ENCODE data around the gene TMEM163. TPM values are rescaled to one million over a fixed set of nuclear protein-coding genes. Genes with fewer than 3 reads are reported as not detected.

The TMEM163 gene
- total RNA-seq, 1 donor = not detected

DNA sequence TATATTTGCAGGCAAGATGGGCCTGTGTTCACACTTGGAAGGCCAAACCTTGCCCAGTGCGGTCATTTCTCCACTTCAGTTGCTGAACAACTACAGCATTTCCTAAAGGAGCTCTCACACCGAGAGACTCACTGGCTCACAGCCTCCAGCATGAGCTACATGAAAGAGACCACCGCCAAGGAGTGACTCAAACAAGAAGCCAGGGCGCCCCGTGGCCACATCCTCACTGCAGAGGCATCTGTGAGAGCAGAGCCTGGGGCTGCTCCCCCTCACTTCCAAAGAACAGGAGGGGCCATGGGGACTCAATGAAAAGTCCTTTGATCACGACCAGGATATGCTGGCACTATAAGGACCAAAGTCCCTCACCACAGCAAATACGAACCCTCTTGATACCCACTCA is 50.0 kb downstream of the TMEM163 start:
- no peak overlapping the region for H3K4me3 ChIP-seq (ENCODE audit: insufficient read depth, low read length)
- H3K27me3 ChIP-seq (ENCODE audit: insufficient read depth, low read length) = no peaks in the 10 kb centered on the region
- no peak for DNase-seq (ENCODE audit: insufficient read length, low spot score, missing footprints)
- H3K9me3 ChIP-seq (ENCODE audit: low read depth, low read length) = no peaks in the 10 kb centered on the region
- TF ChIP-seq, protein P1, sequence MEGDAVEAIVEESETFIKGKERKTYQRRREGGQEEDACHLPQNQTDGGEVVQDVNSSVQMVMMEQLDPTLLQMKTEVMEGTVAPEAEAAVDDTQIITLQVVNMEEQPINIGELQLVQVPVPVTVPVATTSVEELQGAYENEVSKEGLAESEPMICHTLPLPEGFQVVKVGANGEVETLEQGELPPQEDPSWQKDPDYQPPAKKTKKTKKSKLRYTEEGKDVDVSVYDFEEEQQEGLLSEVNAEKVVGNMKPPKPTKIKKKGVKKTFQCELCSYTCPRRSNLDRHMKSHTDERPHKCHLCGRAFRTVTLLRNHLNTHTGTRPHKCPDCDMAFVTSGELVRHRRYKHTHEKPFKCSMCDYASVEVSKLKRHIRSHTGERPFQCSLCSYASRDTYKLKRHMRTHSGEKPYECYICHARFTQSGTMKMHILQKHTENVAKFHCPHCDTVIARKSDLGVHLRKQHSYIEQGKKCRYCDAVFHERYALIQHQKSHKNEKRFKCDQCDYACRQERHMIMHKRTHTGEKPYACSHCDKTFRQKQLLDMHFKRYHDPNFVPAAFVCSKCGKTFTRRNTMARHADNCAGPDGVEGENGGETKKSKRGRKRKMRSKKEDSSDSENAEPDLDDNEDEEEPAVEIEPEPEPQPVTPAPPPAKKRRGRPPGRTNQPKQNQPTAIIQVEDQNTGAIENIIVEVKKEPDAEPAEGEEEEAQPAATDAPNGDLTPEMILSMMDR (IDR thresholded peaks at IDR 0.05; ENCODE audit: extremely low read depth, low read depth, low read length) = no peak
- H3K36me3 ChIP-seq (ENCODE audit: insufficient read depth, low read length) = no peaks in the 10 kb centered on the region
- no peaks in the 10 kb centered on the region for H3K79me2 ChIP-seq (ENCODE audit: insufficient read depth, low read length)
- H2AFZ ChIP-seq (ENCODE audit: low read length) = no peak overlapping the region
- H3K4me2 ChIP-seq (ENCODE audit: insufficient read depth, low read length) = no peak overlapping the region
- H3K27ac ChIP-seq (ENCODE audit: low read depth, low read length) = no peak overlapping the region
- no peaks in the 10 kb centered on the region for H3K4me1 ChIP-seq (ENCODE audit: insufficient read depth, low read length)
- no peaks in the 10 kb centered on the region for H4K20me1 ChIP-seq (ENCODE audit: insufficient read depth, low read length)

DNA sequence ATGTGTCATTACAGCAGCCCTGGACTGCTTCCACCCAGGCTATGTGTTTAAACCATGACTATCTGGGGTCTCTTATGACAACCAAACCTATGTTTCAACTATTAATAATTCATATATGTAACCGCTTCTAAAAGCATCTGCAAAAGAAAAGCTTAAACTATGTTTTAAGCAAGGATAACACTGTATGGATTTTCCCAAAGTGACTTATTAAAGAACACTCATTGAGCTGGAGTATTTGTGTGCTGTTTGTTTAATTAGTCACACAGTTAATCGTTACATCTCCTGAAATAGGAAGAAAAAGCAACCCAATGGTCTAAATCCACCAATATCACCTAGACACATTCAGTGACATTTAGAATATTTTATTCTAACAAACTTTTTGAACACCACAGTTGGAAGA is 51.3 kb downstream of the TMEM163 start:
- peak; percentile 32 for DNase-seq (ENCODE audit: insufficient read length, low spot score, missing footprints)
- TF ChIP-seq, protein P1 (IDR thresholded peaks at IDR 0.05; ENCODE audit: extremely low read depth, low read depth, low read length) = no peak
- no peaks in the 10 kb centered on the region for H3K9me3 ChIP-seq (ENCODE audit: low read depth, low read length)
- H3K27me3 ChIP-seq (ENCODE audit: insufficient read depth, low read length) = no peaks in the 10 kb centered on the region
- H3K4me3 ChIP-seq (ENCODE audit: insufficient read depth, low read length) = no peak overlapping the region
- no peaks in the 10 kb centered on the region for H4K20me1 ChIP-seq (ENCODE audit: insufficient read depth, low read length)
- no peak overlapping the region for H3K27ac ChIP-seq (ENCODE audit: low read depth, low read length)
- no peaks in the 10 kb centered on the region for H3K36me3 ChIP-seq (ENCODE audit: insufficient read depth, low read length)
- H3K4me2 ChIP-seq (ENCODE audit: insufficient read depth, low read length) = no peak overlapping the region
- no peak overlapping the region for H2AFZ ChIP-seq (ENCODE audit: low read length)
- H3K79me2 ChIP-seq (ENCODE audit: insufficient read depth, low read length) = no peaks in the 10 kb centered on the region
- H3K4me1 ChIP-seq (ENCODE audit: insufficient read depth, low read length) = no peaks in the 10 kb centered on the region

DNA sequence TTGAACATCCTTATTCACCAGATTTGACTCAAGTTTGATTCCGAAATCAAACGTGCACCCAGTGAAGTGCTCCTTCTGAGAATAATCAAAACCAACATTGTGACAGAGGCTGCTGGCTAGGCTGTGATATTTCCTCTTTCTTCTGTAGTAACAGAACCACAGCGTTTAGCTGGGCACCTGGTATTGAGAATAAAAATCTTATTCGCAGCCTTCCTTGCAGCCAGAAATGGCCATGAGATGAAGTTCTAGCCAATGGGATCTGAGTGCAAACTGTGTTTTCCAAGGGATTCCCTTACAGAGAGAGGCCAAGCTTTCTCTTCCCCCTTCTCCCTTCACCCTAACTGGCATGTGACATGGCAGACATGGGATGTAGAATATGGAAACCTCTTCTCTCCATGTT is 51.7 kb downstream of the TMEM163 start:
- no peaks in the 10 kb centered on the region for H3K36me3 ChIP-seq (ENCODE audit: insufficient read depth, low read length)
- no peaks in the 10 kb centered on the region for H3K9me3 ChIP-seq (ENCODE audit: low read depth, low read length)
- no peak overlapping the region for H2AFZ ChIP-seq (ENCODE audit: low read length)
- H3K4me3 ChIP-seq (ENCODE audit: insufficient read depth, low read length) = no peak overlapping the region
- H3K79me2 ChIP-seq (ENCODE audit: insufficient read depth, low read length) = no peaks in the 10 kb centered on the region
- H3K27me3 ChIP-seq (ENCODE audit: insufficient read depth, low read length) = no peaks in the 10 kb centered on the region
- DNase-seq (ENCODE audit: insufficient read length, low spot score, missing footprints) = peak; percentile 17
- no peaks in the 10 kb centered on the region for H3K4me1 ChIP-seq (ENCODE audit: insufficient read depth, low read length)
- no peaks in the 10 kb centered on the region for H4K20me1 ChIP-seq (ENCODE audit: insufficient read depth, low read length)
- TF ChIP-seq, protein P1 (IDR thresholded peaks at IDR 0.05; ENCODE audit: extremely low read depth, low read depth, low read length) = no peak
- H3K27ac ChIP-seq (ENCODE audit: low read depth, low read length) = no peak overlapping the region
- H3K4me2 ChIP-seq (ENCODE audit: insufficient read depth, low read length) = no peak overlapping the region

DNA sequence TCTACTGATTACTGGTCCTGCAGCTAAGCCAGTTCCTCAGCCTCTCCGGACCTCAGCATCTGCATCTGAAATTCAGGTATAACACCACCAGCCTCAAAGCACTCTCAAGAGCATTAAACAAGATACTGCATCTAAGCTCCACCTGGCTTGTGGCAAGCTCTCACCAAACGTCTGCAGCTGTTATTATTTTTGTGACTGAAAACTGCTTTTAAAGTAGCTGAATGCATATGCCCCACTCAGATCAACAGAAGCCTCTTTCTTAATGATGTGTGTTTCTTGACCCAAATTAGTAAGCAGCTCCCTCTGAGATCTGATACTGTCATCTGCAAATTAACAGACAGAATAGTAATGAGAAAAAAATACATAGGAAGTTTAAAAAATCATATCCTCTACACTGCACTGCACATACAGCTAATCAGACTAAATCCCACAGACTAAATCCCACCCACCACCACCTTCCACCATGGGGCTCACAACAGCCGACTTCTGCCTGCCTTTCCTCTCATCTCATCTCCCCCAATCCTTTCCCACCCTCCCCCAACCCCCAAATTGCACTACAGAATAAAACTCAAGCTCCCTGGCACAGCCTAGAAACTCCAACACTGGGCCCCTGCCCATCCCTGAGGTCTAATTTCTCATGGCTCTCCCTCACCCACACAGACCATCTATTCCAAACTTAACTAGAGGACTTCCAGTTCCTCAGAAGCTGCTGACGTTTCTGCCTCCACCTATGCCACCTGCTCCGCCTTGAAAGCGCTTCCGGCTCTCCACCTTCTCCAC is 52.9 kb downstream of the TMEM163 start:
- H3K79me2 ChIP-seq (ENCODE audit: insufficient read depth, low read length) = no peaks in the 10 kb centered on the region
- no peaks in the 10 kb centered on the region for H3K4me1 ChIP-seq (ENCODE audit: insufficient read depth, low read length)
- H3K36me3 ChIP-seq (ENCODE audit: insufficient read depth, low read length) = no peaks in the 10 kb centered on the region
- H3K9me3 ChIP-seq (ENCODE audit: low read depth, low read length) = no peaks in the 10 kb centered on the region
- H3K4me2 ChIP-seq (ENCODE audit: insufficient read depth, low read length) = no peak overlapping the region
- no peak overlapping the region for H2AFZ ChIP-seq (ENCODE audit: low read length)
- H4K20me1 ChIP-seq (ENCODE audit: insufficient read depth, low read length) = no peaks in the 10 kb centered on the region
- H3K4me3 ChIP-seq (ENCODE audit: insufficient read depth, low read length) = no peak overlapping the region
- TF ChIP-seq, protein P1 (IDR thresholded peaks at IDR 0.05; ENCODE audit: extremely low read depth, low read depth, low read length) = no peak
- DNase-seq (ENCODE audit: insufficient read length, low spot score, missing footprints) = no peak
- H3K27me3 ChIP-seq (ENCODE audit: insufficient read depth, low read length) = no peaks in the 10 kb centered on the region
- H3K27ac ChIP-seq (ENCODE audit: low read depth, low read length) = no peak overlapping the region

Measured in osteoblast (primary cell).